ENCODE measurements around the gene RABGEF1.

RABGEF1 gene

DNA sequence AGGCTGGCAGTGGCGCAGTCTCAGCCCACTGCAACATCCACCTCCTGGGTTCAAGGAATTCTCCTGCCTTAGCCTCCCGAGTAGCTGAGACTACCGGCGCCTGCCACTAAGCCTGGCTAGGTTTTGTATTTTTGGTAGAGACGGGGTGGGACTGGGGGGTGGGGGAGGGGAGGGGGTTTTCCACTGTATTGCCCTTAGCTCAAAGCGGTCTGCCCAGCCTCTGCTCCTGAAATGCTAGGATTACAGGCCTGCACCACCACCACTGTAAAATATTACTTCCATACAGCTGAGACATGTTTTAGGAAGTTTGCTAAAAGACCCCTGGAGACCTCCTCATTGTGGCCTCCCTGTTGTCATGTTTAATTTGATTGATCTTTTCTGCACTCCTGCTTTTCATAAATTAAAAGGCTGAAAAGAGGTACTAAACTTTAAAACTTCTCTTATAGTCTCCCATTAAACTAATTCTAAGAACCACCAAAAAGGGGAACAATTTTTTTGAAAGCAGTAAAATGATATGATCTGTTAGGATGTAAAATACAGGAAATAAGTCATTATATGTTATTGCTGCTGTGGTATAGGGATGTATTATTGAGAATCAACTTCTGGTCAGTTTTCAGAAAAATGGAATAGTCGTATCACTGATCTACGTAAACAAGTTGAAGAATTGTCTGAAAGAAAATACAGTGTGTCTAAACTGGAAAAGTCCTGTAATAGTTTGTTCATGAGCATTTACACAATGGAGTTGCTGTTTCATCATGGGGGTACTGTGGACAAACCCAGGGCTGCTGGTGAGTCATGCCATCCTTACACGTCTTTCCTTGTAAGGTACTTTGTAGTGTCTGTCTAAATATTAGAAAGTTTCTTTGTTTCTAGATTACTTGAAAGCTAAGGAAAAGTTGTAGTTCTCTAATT is 107.6 kb downstream of the RABGEF1 start:
- no peak for DNase-seq (ENCODE audit: low read depth in 2 of 2)

- no peak for DNase-seq (ENCODE audit: low read depth in 2 of 2)
These were observed 118.8 kb downstream of the RABGEF1 start for GRCh38 chr7:66859339-66859738.

GRCh38 chr7:66859794-66860645 is 119.5 kb downstream of the RABGEF1 start:
- DNase-seq (ENCODE audit: low read depth in 2 of 2), result no peak

DNA sequence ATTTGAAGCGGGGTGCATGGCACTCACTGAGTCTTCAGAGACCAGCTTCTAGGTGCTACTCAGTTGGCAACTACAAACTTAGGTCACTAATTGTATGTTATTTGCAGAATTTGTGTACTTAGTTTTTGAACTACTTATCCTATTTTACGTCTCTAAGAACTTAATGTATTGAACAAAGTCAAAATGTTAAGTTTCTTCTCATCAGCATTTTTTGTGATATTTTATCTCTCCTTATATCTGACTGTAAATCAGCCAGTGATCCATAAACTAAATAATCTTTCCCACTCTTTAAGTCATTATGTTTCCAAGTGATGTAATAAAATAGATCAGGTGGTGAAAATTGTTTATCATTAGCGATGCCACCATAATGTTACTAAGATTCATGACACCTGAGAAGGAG is 120.2 kb downstream of the RABGEF1 start:
- no peak for DNase-seq (ENCODE audit: low read depth in 2 of 2)
